NOMO-1 treated with DMSO at 0.1 percent for 48 hours (cell line): ENCODE results near the gene GPR161.
A peak's percentile ranks its signal among the peaks of the same experiment; 100 is the strongest.
"Not testable (repeated sequence)": the region's sequence is repeated elsewhere in the genome, so short reads cannot be mapped to it uniquely, and the experiment has no call there.

Experiments used
- DNase-seq: peaks from one replicate; lab custom pipeline; 2025; ENCODE audit not compliant: unreplicated experiment; lab: John Stamatoyannopoulos, UW

The GPR161 gene

DNA sequence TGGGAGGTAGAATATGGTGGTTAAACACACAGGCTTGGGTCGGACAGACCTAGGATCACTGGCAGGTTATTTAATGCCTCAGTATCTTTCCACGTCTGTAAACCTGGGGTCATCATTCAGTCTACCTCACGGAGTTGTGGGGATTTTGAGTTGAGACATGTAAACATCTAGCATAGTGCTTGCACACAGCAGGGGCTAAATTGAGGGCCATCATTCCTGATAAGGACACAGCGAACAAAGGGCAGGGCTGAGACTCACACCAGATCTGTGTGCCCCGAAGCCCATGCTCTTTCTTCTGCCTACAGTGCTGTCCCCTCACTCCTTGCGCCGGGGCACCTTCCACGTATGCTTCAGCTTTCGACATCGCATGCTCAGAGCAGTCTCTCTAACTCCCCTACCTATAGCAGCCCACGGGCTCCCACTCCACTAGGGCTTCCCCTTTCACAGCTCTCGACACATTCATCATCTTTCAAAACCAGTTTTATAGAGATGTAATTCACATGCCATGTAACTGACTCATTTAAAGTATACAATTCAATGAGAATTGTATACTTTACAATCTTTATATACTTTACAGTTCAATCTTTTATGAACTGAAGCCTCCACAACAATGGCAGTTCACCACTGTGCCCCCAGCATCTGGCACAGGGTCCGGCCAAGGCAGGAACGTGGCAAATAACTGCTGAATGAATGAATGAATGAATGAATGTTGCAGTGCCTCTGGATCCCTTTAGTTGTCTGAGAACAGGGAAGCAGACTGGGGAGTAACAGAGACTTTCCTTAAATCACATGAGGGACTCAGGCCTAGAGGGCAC, 48.0 kb downstream of the GPR161 start:
- no peak for DNase-seq

DNA sequence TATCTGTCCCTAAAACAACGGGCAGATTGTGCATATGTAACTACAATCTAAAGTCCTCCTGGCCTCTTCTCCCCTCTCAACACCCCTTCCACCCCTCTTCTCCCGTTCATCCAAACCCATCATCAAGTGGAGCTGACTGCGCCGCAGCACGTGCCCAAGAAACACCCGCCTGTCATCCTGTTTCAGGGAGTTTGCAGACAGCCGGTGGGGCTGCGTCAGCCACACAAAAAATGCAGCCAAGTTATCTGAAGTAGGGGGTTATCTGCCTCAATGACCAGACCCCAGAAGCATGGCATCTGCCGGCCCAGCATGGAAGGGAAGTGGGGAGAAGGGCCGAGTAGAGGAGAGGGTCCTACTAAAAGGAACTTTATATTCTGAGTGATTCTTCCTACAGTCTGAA, 49.0 kb downstream of the GPR161 start:
- no peak for DNase-seq

DNA sequence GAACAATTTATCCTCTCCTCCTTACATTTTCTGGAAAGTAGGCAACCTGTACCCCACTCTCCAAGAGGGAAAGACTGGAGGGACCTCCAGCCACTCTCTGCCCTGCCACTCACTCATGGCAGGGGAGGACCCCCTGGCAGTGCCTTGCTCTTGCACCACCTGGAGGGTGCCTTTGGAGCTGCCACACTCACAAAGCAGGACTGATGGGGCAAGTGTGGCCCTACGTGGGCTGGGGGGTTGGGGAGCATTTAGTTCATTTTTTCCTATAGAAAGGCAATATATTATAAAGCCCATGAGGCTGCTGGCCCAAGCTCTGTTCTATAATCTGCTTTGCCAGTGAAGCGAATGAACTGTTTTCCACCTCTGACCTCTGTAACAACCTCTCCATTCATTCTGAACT, 50.3 kb downstream of the GPR161 start:
- no peak for DNase-seq

DNA sequence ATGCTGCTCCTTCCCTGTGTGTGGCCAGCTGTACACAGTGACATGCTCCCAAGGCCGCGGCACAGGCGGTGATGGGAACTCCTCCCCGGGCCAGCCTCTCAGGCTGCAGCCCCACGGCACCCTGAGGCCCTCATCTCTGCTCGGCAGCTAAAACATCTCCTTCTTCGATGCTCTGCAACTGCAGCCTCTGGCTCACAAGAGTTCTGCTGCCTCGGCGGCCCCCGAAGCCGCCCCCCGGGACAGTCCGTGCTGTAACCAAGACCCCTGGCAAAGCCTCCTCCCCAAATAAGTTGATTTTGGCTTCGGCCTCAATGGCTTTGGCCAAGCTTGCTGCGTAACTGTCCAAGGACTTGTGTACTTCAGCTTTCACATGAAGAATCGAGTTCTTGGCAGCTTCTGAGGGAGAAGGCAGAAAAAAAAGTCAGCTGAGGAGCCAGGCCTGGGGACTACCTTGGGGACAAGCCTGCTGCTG, 51.3 kb downstream of the GPR161 start:
- no peak for DNase-seq

DNA sequence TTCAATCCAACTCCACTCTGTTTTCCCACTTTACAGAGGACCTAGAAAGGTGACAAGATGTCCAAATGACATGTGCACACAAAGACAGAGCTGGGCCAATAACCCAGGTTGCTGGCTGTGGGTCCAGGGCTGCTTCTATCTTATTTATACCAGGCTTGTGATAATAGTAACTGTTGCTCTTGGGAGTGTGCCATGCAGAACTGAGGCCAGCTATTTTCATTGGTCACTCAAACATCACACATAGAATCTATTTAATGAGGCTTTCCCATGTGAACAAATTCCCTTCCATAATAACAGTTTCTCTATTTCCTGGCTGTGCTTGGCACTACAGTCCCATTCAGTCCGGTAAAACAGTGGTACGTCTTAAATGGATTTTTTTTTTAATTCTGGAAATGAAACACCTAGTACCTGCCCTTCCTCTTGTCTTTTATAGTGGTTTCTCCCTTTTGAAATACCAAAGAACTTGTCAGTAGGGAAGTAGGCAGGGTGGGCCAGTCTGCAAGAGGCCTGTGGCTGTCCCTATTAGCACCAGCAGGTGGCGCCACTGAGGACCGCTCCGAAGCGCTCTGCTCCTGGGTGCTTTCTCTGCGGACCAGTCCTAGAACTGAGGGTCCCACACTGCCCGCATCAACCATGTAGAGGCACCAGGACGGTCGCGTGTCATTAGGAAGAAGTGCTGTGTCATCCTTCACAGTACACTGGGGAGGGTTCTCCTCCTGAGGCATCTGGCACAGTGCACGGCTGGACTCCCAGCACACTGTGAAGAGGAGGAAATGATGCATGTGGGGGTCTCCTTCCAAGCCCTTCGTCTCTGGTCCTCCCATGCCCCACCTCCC, 52.1 kb downstream of the GPR161 start:
- peak; percentile 61 for DNase-seq

DNA sequence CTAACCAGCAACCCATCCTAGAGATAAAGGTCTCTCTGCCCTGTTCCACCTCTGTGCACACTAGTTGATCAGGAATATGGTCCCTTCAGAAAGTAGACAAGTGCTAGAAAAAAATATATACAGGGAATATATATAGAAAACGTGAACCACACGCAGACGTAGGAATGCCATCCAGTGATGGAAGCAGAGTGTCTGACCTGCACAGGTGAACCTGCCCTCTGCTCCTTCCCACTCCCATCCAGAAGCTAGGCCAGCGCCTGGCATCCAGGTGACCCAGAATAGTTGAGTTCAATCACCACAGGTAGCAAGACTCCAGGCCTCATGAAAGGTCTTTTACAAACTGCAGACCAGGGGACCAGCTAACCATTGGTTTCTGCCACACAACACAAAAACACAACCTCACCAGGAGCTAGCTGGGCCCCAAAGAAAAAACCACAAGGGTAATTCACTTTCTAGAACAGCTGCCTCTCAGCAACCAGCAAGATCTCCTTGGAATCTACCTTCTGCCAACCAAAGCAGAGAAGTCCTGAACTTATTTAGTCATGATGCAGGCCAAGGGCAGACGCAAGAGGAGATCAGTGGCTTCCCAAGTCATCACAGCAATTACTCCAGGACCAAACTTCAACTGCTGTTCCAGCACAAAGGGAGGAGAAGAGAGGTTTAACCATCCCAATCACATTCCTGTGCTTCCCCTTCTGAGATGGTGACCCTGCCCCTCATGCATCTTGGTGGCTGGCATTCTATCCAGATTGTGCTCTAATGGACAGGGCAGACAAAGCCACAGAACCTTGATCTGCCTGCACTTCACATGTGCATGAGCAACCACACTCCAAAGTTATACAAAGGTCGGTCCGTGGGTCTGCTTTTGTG, 53.0 kb downstream of the GPR161 start:
- no peak for DNase-seq

DNA sequence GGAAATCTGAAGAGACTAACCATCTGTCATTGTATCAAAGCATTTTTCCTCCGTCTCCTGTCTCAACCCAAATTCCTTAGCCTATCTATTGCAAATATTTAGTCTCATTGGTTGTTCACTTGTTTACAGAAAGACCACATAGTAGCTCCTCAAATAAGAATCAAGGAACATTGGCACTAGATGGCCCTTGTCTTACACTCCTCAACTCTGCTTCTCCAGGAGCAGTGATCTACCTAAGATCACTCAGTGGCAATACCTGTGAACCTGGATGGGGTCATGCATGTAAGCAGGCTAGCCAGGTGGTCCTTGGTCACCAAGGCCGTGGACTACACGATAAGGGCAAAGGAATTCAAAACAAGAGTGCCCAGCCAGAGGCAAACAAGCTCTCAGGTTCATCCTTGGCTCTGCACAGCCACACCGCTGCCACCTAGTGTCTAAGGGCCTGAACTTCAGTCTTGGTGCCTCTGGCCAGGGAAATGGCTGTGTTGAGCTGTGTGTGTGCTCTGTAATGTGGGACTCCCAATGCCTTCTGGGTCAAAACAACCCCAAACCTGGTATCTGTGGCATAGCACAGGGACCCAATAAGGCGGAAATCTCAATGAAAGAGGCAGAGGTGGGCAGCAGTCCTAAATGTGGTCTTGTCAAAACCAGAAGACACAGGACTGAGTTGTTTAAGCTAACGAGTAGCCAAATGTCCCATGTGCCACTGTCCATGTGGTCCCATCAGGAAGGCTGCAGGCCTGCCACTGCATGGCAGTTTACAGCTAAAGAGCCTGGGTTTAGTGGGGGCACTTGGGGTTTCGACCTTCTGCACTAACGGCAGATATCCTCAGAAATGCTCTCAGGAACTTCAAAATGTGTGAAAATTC, 54.5 kb downstream of the GPR161 start:
- DNase-seq: peak; percentile 56

DNA sequence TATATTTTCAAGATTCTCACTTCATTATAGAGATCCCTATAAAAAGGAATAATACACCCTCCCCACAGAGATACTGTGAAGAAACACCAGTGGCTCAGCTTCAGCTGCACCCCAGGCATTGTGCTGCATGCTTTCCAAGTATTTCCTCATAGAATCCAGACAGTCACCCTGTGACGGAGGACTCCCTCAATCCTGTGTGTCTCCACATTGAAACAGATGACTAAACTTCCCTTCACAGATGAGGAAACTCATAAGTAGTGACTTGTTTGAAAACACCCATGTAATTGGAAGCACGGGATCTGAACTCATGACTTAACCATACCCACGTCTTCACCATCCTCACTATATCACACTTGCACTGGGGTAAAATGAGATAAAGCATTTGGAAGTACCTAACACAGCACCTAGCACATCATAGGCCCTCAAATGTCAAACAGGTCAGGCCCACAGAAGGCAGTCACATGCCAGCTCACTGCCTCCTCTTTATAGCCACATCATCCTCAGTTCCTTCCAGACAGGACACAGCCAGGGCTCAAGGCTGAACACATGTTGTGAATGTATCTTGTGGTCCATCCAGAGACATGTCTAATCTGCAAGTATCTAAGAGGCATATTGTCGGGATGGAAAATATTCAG, 55.2 kb downstream of the GPR161 start:
- DNase-seq: no peak

DNA sequence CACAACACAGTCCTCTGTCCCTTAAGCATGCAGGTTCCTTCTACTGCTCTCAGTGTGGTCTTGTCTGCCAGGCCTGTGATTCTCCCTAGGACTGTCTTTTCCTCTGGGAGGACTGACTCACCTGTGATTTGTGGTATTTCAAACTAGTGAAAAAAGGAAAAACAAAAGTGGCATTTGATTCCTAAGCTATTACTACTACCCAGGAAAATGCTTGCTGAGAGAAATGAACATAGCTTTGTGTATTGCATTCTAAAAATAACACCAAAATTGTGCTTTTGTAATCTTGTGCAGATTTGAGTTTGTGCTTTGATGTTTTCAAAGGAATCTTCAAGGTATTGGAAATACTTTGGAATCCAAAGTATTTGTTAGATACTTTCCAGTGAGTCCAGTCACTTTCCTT, 57.0 kb downstream of the GPR161 start:
- no peak for DNase-seq

DNA sequence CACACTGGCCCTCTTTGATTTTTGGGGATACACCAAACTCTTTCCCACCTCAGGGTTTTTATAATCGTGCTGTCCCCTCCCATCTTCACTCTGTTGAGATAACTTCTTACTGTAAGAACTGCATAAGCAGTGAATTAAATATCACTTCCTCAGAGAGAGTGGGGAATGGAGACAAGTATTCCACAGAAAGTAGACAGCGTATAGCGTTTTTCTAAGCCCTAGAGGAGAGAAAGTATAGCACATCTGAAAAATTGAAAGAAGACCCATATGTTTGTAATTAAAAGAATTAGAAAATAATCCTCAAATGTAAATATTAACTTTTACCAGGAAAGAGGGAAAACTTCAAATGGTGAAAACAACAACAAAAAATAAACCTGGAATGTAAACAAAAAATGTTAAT, 67.3 kb downstream of the GPR161 start:
- DNase-seq: no peak

DNA sequence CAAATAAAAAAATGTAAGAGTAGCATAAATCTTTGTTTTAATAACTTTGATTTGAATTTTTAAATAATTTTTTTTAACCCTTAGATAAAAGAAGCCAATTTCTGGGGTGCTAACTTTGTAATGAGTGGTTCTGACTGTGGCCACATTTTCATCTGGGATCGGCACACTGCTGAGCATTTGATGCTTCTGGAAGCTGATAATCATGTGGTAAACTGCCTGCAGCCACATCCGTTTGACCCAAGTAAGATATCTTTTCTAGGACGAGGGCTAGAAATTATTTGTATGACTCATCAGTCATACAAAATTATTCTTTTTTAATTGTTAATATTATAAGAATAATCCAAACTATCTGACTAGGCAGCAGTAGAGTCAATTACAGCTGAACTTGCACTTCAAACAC, 71.2 kb downstream of the GPR161 start:
- DNase-seq: no peak

DNA sequence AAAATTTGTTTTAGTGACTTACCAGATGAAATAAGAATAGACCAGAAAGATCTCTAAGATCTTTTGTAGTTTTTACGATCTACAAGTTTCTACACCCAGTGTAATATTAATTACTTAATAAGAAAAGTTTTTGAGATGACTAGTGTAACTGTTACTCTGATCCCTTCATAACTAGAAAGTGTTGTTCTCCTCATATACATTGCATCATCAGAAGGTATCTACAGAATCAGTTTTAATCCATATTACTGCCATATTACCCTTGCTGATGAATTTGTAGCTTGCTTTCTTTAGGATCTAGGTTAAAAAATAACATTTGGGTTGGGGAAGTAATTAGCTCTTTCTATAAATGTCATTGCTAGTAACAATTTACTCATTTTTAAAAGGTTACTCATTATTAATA, 72.5 kb downstream of the GPR161 start:
- no peak for DNase-seq

DNA sequence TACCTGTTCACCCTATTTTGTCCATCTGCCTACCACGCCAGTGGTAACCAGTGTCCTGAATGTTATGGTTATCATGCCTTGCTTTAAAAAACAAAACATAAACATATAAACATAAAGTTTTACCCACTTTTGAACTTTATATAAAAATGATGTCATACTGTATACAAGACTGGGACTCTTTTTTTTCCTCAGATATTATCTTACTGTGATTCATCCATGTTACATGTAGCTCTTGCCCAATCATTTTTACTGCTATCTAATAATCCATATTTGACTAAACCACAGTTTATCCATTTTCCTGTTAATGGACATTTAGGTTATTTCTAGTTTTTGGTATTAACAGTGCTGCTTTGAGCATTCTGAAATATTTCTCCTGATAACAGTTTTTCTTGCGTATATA, 78.8 kb downstream of the GPR161 start:
- no peak for DNase-seq

DNA sequence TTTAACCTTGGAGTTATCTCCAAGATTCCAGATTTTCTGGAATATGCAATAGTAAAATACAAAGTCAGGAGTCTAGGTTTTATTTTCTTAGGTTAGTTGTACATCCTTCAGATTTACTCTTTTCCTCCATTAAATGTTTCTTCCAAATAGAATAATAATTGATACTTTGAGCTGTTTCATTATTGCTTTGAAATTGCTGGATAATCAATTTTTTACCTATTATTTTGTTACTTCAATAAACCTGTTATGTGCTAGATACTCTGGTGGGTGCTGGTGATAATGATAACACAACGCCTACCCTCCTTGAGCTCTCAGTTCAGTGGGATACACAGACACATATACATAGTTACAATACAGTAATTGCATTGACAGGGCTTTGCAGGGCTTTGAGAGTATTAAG, 79.4 kb downstream of the GPR161 start:
- no peak for DNase-seq

DNA sequence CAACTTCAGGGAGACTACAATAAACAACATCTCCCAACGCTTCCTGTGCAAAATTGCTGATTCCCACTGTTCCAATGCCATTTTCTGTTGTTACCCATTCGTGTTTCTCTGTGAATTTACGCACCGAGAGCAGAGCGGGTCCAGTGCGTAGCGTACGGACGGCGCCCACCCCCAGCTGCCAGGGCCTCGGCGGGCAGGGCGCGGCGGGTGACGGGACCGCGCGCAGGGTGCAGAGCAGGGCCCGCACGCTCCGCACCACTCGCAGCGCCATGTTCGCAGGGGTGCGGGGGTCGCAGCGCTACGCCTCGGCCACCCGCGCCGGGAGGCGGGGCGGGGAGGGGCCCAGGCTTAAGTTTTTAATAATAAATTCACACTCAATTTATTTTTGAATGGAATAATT, 80.6 kb downstream of the GPR161 start:
- DNase-seq: not testable (repeated sequence)

DNA sequence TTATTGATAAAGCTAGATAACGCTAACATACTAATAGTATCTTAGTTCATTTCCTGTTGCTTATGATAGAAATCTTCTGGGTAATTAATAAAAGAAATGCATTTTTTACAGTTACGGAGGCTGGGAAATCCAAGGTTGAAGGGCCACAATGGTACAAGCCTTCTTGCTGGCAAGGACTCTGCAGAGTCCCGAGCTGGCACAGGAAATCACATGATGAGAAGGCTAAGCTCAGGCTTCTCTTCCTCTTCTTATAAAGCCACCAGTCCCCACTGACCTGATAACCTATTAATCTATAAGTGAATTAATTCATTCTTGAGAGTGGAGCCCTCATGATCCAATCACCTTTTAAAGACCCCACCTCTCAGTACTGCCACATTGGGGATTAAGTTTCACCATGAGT, 82.6 kb downstream of the GPR161 start:
- peak; percentile 8 for DNase-seq

DNA sequence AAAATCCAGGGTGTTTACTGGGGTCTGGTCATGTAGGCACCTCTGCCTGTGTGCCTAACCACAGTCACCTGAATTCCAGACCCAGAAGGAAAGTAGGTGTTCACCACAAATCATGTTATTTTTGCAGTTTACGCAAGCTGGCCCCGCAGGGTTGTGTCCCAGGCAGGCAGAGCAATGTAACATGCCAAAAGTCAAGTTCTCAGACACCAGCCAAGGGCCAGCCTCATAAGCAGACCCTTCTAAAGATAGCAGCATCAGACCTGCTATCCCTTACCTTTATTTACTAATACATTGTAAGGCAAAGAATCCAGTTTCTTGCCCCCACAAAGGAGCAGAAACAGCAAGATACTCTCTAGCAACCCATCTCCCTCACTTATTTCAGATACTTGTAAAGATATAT, 83.0 kb downstream of the GPR161 start:
- no peak for DNase-seq

DNA sequence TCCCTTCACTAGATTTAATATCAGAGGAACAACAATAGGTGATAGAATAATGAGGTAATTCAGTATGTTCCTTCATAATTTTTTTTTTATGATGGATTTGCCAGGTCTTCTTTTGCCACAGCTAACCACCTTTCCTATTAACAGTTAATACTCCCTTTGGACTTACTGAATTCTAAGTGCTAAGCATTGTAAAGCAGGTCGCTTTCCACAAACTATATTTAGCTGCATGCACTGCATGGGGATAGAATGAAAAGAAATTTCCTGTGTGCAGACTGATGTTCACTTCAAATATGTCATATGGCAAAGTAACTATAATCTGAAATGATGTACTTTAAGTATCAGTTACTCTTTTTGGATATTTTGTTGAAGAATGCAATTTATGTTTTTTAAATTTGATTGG, 85.8 kb downstream of the GPR161 start:
- no peak for DNase-seq

DNA sequence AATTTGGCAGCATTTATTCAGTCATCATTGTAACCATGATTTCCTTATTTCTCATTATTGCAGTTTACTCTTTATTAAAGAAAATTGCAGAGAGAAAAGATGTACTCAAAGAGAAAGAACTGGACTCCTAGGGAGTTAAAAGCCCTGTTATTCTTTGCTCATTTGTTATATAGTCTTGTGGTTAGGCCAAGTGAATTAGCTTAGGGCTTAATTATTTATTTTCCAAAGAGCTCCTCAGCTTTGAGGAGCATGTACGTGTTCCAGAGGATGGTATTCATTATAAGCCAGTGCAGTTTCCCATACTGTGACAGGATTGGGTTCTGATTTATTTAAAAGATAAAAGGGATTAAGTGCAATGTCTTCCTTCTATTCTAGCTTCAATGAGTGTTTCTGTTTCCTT, 86.4 kb downstream of the GPR161 start:
- no peak for DNase-seq

DNA sequence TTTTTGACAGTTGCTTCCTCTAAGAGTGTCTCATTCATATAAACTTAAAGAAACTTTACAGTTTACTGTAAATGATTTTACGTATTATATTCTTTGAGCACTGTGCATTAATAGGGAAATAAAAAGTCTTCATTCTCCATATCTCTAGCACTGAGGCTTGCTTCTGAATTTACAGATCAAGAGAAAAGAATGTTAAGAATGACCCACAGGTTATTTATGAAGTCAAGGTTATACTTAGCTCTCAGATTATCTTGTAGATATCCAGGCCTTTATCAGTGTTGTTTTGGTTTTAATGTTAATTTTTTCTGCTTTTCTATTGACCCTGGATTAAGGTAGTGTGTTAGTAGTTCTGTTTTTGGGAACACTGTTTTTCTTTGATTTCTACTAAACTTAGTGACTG, 91.4 kb downstream of the GPR161 start:
- DNase-seq: no peak
